ENCODE measurements around the gene CCSER1.

The CCSER1 gene

GRCh38 chr4:91076147-91076546 lies 949.0 kb downstream of the CCSER1 start:
- Histone ChIP-seq H3K4me2 (ENCODE audit: low read length) (no peak overlapping the region), H3K9me2 (replicated peaks; ENCODE audit: control insufficient read depth, low read length) (no peaks in the 10 kb centered on the region), H3K9me3 (ENCODE audit: control insufficient read depth, insufficient read depth, low read length) (no peaks in the 10 kb centered on the region), H3K27me3 (ENCODE audit: control insufficient read depth, low read length) (no peaks in the 10 kb centered on the region), H3K36me3 (ENCODE audit: control insufficient read depth, low read length) (no peaks in the 10 kb centered on the region), H3K79me2 (ENCODE audit: control insufficient read depth, low read length) (no peaks in the 10 kb centered on the region), H3K4me3 (ENCODE audit: low read length) (no peak overlapping the region), H3F3A (ENCODE audit: control insufficient read depth, insufficient read depth) (no peaks in the 10 kb centered on the region), H3K27ac (ENCODE audit: low read depth, low read length) (no peak overlapping the region), H4K20me1 (ENCODE audit: control insufficient read depth, insufficient read depth, low read depth, low read length) (no peaks in the 10 kb centered on the region), H3K4me1 (ENCODE audit: control insufficient read depth, low read length) (no peaks in the 10 kb centered on the region)
- TF ChIP-seq CTCF (IDR thresholded peaks at IDR 0.05; ENCODE audit: low read depth, low read length, poor library complexity, severe bottlenecking), result no peak
- TF ChIP-seq EZH2phosphoT487 (IDR thresholded peaks at IDR 0.05; ENCODE audit: borderline replicate concordance, low read length), result no peak

GRCh38 chr4:91085961-91086360 lies 958.8 kb downstream of the CCSER1 start:
- no peaks in the 10 kb centered on the region for H4K20me1 ChIP-seq (ENCODE audit: control insufficient read depth, insufficient read depth, low read depth, low read length)
- no peak overlapping the region for H3K4me3 ChIP-seq (ENCODE audit: low read length)
- H3K9me2 ChIP-seq (replicated peaks; ENCODE audit: control insufficient read depth, low read length), result no peaks in the 10 kb centered on the region
- no peak overlapping the region for H3K4me2 ChIP-seq (ENCODE audit: low read length)
- no peaks in the 10 kb centered on the region for H3K79me2 ChIP-seq (ENCODE audit: control insufficient read depth, low read length)
- H3K4me1 ChIP-seq (ENCODE audit: control insufficient read depth, low read length), result no peaks in the 10 kb centered on the region
- no peaks in the 10 kb centered on the region for H3K9me3 ChIP-seq (ENCODE audit: control insufficient read depth, insufficient read depth, low read length)
- no peaks in the 10 kb centered on the region for H3K27me3 ChIP-seq (ENCODE audit: control insufficient read depth, low read length)
- TF ChIP-seq EZH2phosphoT487 (IDR thresholded peaks at IDR 0.05; ENCODE audit: borderline replicate concordance, low read length) (no peak), CTCF (IDR thresholded peaks at IDR 0.05; ENCODE audit: low read depth, low read length, poor library complexity, severe bottlenecking) (no peak)
- H3F3A ChIP-seq (ENCODE audit: control insufficient read depth, insufficient read depth), result no peaks in the 10 kb centered on the region
- no peak overlapping the region for H3K27ac ChIP-seq (ENCODE audit: low read depth, low read length)
- no peaks in the 10 kb centered on the region for H3K36me3 ChIP-seq (ENCODE audit: control insufficient read depth, low read length)

GRCh38 chr4:91087743-91088142 lies 960.5 kb downstream of the CCSER1 start:
- Histone ChIP-seq H3K9me3 (ENCODE audit: control insufficient read depth, insufficient read depth, low read length) (no peaks in the 10 kb centered on the region), H3K27ac (ENCODE audit: low read depth, low read length) (no peak overlapping the region), H3K4me1 (ENCODE audit: control insufficient read depth, low read length) (no peaks in the 10 kb centered on the region), H3K4me3 (ENCODE audit: low read length) (no peak overlapping the region), H3K27me3 (ENCODE audit: control insufficient read depth, low read length) (no peaks in the 10 kb centered on the region), H3K9me2 (replicated peaks; ENCODE audit: control insufficient read depth, low read length) (no peaks in the 10 kb centered on the region), H3K79me2 (ENCODE audit: control insufficient read depth, low read length) (no peaks in the 10 kb centered on the region), H3K4me2 (ENCODE audit: low read length) (no peak overlapping the region), H3K36me3 (ENCODE audit: control insufficient read depth, low read length) (no peaks in the 10 kb centered on the region), H3F3A (ENCODE audit: control insufficient read depth, insufficient read depth) (no peaks in the 10 kb centered on the region), H4K20me1 (ENCODE audit: control insufficient read depth, insufficient read depth, low read depth, low read length) (no peaks in the 10 kb centered on the region)
- TF ChIP-seq EZH2phosphoT487 (IDR thresholded peaks at IDR 0.05; ENCODE audit: borderline replicate concordance, low read length), result no peak
- no peak for TF ChIP-seq CTCF (IDR thresholded peaks at IDR 0.05; ENCODE audit: low read depth, low read length, poor library complexity, severe bottlenecking)

GRCh38 chr4:91089178-91089577 lies 962.0 kb downstream of the CCSER1 start:
- H3K79me2 ChIP-seq (ENCODE audit: control insufficient read depth, low read length), result no peaks in the 10 kb centered on the region

More at GRCh38 chr4:91089178-91089577, 962.0 kb downstream of the CCSER1 start:
- Histone ChIP-seq H3K36me3 (ENCODE audit: control insufficient read depth, low read length) (no peaks in the 10 kb centered on the region), H3K27me3 (ENCODE audit: control insufficient read depth, low read length) (no peaks in the 10 kb centered on the region), H3K9me2 (replicated peaks; ENCODE audit: control insufficient read depth, low read length) (no peaks in the 10 kb centered on the region), H3F3A (ENCODE audit: control insufficient read depth, insufficient read depth) (no peaks in the 10 kb centered on the region), H3K27ac (ENCODE audit: low read depth, low read length) (no peak overlapping the region), H3K4me1 (ENCODE audit: control insufficient read depth, low read length) (no peaks in the 10 kb centered on the region), H3K4me3 (ENCODE audit: low read length) (no peak overlapping the region), H3K4me2 (ENCODE audit: low read length) (no peak overlapping the region), H3K9me3 (ENCODE audit: control insufficient read depth, insufficient read depth, low read length) (no peaks in the 10 kb centered on the region), H4K20me1 (ENCODE audit: control insufficient read depth, insufficient read depth, low read depth, low read length) (no peaks in the 10 kb centered on the region)
- no peak for TF ChIP-seq CTCF (IDR thresholded peaks at IDR 0.05; ENCODE audit: low read depth, low read length, poor library complexity, severe bottlenecking)
- no peak for TF ChIP-seq EZH2phosphoT487 (IDR thresholded peaks at IDR 0.05; ENCODE audit: borderline replicate concordance, low read length)
